GM04503 (cell line): ENCODE measurements around the gene WDR77.
A peak's percentile ranks its signal among the peaks of the same experiment; 100 is the strongest.

Experiments used
- DNase-seq: peaks from one replicate; pipeline ENCODE4 v3.0.0-alpha.2; 2012; ENCODE audit warnings: low read depth

WDR77 gene

DNA sequence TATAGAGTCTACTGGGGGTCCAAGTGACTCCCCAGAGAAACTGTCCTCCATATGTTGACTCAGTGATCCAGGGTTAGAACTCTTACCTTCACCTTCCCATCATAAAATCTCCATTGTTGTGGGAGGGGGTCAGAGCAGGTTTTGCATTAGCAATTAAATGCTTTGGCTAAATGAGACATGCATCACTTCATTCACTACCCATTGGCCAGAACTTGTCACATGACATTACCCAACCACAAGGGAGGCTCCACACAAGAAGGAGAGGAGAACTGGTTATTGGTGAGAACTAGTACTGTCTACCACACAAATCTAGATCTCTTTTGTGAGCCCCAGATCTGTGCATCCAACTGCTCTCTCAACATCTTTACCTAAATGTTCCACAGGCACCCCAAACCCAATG is 20.5 kb upstream of the WDR77 start:
- DNase-seq = no peak

DNA sequence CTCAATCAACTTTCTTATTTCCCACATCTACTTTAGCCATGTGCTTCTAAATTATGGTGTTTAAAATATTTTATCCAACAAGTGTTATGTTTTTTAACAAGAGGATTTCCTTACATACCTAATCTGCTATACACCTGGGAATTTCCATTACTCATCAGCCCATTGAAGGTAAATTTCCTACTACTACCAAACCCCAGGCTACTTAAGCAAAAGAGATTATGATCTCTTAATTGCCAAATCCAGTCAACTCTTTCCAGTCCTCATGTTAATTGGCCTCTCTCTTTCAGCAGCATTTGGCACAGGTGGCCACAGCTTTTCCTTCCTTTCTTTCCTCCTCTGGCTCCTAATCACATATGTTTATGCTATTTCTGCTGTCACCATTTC is 19.7 kb upstream of the WDR77 start:
- DNase-seq = no peak

DNA sequence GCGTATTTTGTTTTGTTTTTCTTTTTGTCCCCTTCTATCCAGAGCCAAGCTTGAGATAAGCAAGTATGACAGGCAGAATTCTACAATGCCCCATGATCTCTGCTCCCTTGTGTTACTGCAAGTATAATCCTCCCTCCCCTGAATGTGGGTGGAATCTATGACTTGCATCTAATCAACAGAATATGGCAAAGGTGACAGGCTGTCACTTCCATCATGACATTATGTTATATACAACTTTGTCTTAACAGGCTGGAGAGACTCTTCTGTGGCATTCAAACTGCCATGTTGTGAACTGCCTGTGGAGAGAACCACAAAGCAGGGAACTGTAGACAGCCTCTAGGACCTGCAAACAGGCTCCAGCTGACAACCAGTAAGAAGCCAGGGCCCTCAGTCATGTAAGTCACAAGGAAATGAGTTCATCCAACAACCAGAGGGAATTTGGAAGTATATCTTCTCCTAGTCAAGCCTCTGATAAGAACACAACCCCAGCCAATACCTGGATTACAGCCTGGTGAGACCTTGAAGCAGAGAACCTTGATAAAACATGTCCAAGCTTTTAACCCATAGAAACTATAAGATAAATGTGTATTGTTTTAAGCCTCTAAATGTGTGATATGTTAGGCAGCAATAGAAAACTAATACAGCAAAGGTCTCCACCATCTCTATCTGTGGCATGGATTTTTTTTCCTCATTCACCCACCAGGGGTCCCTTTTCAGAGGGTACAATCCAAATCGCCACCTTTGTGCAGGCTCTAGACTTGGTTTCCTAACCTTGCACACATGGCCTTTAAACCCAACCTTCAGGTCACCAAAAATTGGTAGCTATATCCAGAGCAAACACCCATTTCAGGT is 19.0 kb upstream of the WDR77 start:
- DNase-seq = no peak

DNA sequence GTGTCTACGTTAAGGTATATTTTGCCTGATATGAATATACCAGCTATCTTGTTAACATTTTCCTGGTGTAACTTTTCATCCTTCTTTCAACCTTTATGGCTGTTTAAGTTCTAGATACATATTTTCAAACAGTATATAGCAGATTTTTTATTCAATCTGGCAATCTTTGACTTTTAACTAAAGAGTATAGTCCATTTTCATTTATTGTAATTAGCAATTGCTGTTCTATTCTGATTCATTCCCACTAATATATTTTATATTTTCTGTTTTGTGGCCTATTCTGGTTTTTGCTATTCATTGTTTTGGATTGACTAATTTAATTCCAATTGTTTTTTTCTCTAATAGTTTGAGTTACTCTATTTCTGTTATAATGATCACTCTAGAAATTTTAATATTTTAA is 17.4 kb upstream of the WDR77 start:
- DNase-seq = no peak

- DNase-seq = no peak
Observed at GRCh38 chr1:111465754-111466153, 16.7 kb upstream of the WDR77 start.

- peak; percentile 17 for DNase-seq
Observed at GRCh38 chr1:111463029-111463683, 14.1 kb upstream of the WDR77 start.

DNA sequence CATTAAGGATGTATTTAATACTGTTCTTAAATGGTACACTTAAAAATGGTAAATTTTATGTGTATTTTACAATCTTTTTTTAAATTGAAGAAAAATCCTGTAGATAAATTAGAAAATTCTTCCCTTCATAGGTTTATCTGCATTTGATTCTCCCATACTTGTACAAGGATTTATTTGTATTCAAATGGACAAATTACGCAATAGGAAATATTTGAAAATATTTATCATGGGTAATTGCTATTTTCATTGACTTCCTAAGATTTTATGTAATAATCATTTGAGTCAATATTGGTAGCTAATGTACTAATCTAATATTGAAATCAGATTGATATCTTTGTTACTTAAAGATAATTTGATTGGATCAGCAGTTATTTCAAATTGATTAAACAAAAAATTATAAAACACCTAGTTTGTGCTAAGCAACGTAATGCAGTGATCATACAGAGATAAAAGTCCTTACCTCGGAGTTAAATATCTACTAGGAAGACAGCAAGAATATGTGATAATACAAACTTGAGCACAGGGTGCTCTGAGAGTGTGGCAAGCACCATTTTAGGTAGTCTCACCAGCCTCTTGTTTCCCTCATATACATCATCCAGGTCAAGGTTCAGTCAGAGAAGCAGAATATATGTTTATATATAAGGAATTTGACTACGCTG is 13.4 kb upstream of the WDR77 start:
- no peak for DNase-seq

DNA sequence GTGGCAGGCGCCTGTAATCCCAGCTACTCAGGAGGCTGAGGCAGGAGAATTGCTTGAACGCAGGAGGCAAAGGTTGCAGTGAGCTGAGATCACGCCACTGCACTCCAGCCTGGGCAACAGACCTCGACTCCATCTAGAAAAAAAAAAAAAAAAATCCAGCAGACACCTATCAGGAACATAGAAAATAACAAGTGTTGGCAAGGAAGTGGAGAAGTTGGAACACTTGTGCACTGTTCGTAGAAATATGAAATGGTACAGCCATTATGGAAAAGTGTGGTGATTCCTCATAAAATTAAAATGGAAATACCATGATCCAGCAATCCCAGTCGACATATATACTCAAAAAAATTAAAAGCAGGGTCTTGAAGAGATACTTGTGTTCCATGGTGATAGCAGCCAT is 12.7 kb upstream of the WDR77 start:
- DNase-seq = no peak

- DNase-seq = no peak
Observed at GRCh38 chr1:111455642-111456031, 6.6 kb upstream of the WDR77 start.

DNA sequence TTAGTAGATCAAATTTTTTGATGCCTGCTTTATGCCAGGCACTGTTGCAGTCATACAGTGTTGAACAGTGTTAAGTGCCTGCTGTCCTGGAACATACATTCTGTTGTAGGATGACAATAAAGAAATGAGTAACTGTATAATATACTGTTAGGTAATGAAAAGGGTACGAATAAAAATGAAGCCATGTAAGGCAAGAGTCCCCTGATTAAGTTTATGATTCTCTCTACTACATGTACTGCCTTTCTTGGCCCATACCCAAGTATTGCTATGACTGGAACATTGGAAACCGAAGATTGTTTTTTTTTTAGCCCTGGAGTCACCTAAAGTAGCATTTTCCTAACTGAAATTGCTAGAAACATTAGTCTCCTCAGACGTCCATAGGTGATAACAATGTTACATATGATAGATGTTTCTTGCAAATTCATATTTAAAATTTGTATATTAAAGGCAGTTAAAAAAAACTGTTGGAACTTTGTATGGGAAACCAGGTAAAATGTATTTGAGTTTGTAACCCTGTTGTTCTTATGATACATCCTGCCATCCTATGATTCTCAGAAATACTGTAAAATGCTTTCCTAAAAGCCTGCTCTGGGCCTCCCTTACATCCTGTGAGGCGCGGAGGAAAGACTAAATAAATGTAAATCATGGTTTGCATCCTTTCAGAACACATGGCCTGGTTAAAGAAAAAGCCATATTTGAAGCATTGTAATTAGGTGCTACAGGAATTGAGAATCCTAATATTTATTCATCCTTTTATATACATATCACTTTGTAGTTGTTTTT is 6.0 kb upstream of the WDR77 start:
- DNase-seq = no peak

- no peak for DNase-seq
Observed at GRCh38 chr1:111453706-111454105, 4.7 kb upstream of the WDR77 start.

DNA sequence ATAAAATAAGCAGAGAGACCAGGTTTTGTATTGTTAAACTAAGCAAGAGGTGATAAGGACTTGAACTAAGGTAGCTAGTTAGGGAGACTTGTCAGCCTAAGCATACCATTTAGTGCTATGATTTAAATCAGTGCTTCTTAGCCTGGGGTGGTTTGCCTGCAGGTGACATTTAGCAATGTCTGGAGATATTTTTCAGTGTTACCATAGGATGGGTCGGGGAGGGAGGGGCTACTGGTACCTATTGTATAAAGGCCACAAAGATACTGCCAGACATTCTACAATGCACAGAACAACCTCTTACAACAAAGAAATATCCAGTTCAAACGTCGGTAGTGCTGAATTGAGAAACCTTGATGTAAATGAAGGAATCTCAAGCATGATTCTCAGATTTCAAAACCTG is 3.5 kb upstream of the WDR77 start:
- no peak for DNase-seq

DNA sequence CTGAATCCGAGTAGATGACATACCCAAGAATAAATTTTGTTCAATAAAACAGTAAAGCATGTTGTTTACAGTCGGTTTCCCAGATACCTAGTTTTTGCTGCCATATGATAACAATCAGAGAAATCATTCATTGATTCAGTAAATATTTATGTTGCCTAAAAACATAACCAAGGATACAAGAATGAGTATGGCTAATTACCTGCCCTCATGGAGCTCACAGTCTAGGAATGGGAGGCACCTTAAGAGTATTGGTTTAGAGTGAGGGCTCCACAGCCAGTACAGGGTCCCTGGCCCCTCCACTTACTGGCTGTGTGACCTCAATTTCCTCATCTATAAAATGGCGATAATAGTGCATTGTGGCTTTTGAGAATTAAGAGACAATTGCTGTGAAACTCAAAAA is 1.1 kb upstream of the WDR77 start:
- no peak for DNase-seq

DNA sequence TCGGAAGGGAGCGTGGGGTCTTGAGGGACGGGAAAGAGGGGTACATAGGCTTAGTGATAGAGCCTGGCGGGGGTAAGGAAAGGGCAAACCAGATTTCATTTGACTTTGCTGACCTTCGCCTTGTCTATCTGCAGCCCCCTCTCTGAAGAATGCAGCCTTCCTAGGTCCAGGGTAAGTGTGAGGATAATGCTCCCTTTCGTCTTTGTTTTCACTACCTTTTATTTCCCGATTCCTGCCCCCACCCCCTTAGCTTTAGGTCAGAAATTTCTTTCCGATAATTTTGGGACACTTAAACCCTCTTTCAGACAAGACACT is 604 bp upstream of the WDR77 start:
- no peak for DNase-seq

DNA sequence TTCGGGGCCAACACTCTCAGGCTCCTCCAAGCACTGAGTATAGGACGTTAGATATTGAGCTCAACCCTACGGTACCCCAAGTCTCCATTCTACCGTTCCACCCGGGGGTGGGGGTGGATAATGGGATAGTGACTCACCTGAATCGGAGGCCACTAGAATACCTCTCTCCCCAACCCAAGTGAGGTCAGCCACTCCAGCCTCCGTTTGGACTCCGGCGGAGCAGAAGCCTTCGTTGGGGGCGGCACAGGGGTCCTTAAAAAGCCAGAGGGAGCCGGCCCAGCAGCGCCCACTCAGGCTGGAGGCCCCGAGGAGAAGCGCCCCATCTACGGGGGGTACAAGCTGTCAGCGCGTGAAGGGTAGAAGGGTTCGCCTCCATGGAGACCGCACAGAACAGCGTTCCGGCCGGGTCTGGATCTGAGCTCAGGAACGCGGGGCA is 556 bp downstream of the WDR77 start:
- DNase-seq = no peak

- no peak for DNase-seq
Observed at GRCh38 chr1:111446967-111447892, 1.8 kb downstream of the WDR77 start.

- DNase-seq = no peak
Observed at GRCh38 chr1:111446546-111446945, 2.5 kb downstream of the WDR77 start.

DNA sequence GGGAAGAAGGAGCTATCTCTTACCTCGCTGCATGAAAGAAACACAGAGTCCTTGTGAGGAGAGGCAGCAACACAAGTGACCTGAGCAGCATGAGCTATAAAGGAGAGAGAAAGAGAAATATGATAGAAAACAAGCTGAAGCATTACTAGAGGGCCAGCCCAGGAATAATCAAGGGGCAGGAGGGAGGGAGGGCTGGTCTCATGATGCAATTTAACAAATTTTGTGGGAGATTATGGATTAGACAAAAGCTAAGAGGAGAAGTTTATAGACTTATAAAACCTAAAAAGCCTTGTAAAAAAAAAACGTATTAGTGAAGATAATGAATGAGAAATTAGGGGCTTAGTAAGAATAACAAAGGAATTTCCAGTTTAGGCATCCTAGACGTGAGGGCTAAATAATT is 5.0 kb downstream of the WDR77 start:
- no peak for DNase-seq

DNA sequence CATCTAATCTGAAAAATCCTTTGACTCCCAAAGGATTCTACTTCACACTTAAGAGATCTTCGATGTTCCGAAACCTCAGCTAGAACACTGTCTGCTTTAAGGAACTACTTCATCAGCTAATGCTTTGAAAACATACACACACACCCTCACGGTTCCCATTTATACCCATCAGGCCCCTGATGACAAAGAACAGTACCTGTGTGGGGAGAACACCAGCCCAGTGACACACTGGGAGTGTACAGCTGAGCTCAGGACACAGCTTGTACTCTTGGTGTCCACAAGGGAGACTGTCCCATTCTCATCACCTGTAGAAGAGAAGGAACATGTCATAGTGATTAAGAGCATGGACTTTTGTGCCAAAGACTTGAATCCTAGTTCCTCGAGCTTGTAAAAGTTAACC is 6.6 kb downstream of the WDR77 start:
- DNase-seq = no peak

- no peak for DNase-seq
Observed at GRCh38 chr1:111441573-111442192, 7.4 kb downstream of the WDR77 start.
